HG02943 (cell line): ENCODE results near the gene CKAP2.
"Not testable (repeated sequence)": the region's sequence is repeated elsewhere in the genome, so short reads cannot be mapped to it uniquely, and the experiment has no call there.

Source experiments
- ATAC-seq: cut with Tn5 transposase; IDR thresholded peaks from one replicate; pipeline ENCODE4 v1.9.1; 2021; ENCODE audit warnings: mild to moderate bottlenecking, low read depth, moderate library complexity; ENCODE audit not compliant: unreplicated experiment

CKAP2 gene

DNA sequence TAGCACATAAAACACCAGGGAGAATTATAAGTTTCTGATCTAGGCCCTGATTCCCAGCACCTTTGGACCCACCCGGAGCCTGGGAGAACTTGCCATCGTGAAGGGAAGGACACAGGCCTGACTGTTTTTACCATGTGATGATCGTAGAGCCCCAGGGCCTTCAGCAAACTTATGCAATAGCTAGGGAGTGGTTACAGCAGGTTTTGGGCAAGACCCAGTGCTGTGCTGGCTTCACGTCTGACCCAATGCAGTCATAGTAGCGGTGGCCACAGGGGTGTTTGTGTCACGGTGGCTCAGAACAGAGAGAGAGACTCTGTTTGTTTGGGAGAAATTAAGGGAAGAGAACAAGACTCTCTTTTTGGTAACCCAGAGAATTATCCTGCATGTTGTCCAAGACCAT, 68.0 kb downstream of the CKAP2 start:
- ATAC-seq: not testable (repeated sequence)
